Neutrophil (primary cell): ENCODE data around the gene PPP3CA.

ENCODE experiments used
- H3K27ac ChIP-seq: fragments of 200-600 bp; sonication (generic); 2 replicates; pipeline ENCODE4 v1.5.1; 2016; ENCODE audit warnings: mild to moderate bottlenecking, moderate library complexity
- H3K27me3 ChIP-seq: fragments of 200-600 bp; sonication (generic); 2 replicates; pipeline ENCODE4 v1.6.0; 2016; ENCODE audit warnings: mild to moderate bottlenecking
- H3K36me3 ChIP-seq: fragments of 200-600 bp; sonication (generic); 2 replicates; pipeline ENCODE4 v1.5.1; 2017
- H3K4me1 ChIP-seq, 2 experiments: fragments of 200-600 bp in 1 of 2; sonication (generic) in 1 of 2; 1 replicate in 1 of 2; 2 replicates in 1 of 2; pipeline versions ENCODE4 v1.5.1 to v1.6.1; 2013 to 2016; ENCODE audit warnings: low read depth in 1 of 2, low read length in 1 of 2, mild to moderate bottlenecking in 1 of 2, moderate library complexity in 1 of 2; ENCODE audit not compliant: control insufficient read depth in 1 of 2, insufficient read depth in 1 of 2
- H3K4me3 ChIP-seq, 2 experiments: fragments of 200-600 bp in 1 of 2; sonication (generic) in 1 of 2; 1 replicate in 1 of 2; 2 replicates in 1 of 2; pipeline ENCODE4 v1.5.1; 2013 to 2016; ENCODE audit warnings: low read depth in 1 of 2, low read length in 1 of 2, mild to moderate bottlenecking in 1 of 2, moderate library complexity in 1 of 2
- H3K9me3 ChIP-seq: fragments of 200-600 bp; sonication (generic); 2 replicates; pipeline ENCODE4 v1.5.1; 2016
- CTCF ChIP-seq: fragments of 200-600 bp; sonication (generic); IDR thresholded peaks from 2 replicates; pipeline ENCODE4 v1.5.1; 2016; ENCODE audit warnings: antibody characterized with exemption

The PPP3CA gene

GRCh38 chr4:101347267-101347556 is at the start of gene PPP3CA:
Gene PPP3CA, minus strand, starts transcription at chr4:101347526.
- peaks cover 10% of the 10 kb centered on the region for H3K27me3 ChIP-seq
- no peak for TF ChIP-seq CTCF
- peak within 1 kb of the TSS; percentile 85 to 96 for H3K4me3 ChIP-seq
- H3K9me3 ChIP-seq: no peaks in the 10 kb centered on the region
- no peaks in the 10 kb centered on the region for H3K36me3 ChIP-seq
- H3K4me1 ChIP-seq: peaks cover 38 to 49% of the 10 kb centered on the region in 2 experiments
- peak within 1 kb of the TSS; percentile 96 for H3K27ac ChIP-seq

GRCh38 chr4:101393256-101393655 is 45.9 kb upstream of the PPP3CA start:
- Histone ChIP-seq H3K36me3 (no peaks in the 10 kb centered on the region), H3K4me1 (no peaks in the 10 kb centered on the region), H3K4me3 (no peak overlapping the region), H3K9me3 (no peaks in the 10 kb centered on the region), H3K27ac (no peak overlapping the region), H3K27me3 (no peaks in the 10 kb centered on the region)
- no peak for TF ChIP-seq CTCF

DNA sequence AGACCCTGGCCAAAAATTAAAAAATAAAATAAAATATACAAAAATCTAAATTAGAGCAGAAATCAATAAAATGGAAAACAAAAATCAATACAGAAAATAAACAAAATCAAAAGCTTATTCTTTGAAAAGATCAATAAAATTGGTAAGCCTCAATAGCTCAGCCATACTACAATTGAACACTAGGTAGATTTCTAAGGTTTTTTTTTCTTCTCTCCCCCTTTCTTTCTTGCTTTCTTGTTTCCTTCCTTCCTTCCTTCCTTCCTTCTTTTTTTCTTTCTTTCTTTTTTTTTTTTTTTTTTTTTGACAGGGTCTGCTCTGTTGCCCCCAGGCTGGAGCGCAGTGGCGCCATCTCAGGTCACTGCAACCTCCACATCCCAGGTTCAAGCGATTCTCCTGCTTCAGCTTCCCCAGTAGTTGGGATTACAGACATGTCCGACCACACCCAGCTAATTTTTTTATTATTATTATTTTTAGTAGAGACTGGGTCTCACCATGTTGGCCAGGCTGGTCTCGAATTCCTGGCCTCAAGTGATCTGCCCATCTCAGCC is 23.4 kb upstream of the PPP3CA start:
- TF ChIP-seq CTCF: no peak
- Histone ChIP-seq H3K27ac (no peak overlapping the region), H3K27me3 (no peaks in the 10 kb centered on the region), H3K36me3 (no peaks in the 10 kb centered on the region), H3K9me3 (no peaks in the 10 kb centered on the region), H3K4me3 (no peak overlapping the region), H3K4me1 (no peaks in the 10 kb centered on the region)

- TF ChIP-seq CTCF: no peak
- H3K4me1 ChIP-seq: no peaks in the 10 kb centered on the region
- no peak overlapping the region for H3K27ac ChIP-seq
These were observed 19.9 kb upstream of the PPP3CA start for GRCh38 chr4:101367201-101367600.

DNA sequence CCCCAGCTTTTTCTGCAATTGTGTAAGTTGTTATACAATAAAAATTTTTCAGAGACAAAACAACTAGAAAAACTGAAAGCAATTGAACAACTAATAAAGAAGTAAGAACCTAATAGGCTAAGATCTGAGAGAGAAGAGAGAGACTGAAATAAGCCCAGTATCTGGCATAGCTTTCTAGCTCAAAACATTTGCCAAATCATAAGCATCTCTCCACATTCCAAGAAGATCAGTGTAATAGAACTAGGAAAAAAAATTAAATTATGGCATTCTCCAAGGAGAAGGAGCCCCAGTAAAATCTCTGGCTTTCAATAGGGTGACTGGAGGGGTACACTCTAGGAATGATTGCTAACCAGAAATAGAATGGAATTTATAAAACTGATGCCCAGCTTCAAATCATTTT is 19.0 kb upstream of the PPP3CA start:
- no peak for TF ChIP-seq CTCF
- Histone ChIP-seq H3K9me3 (no peaks in the 10 kb centered on the region), H3K36me3 (no peaks in the 10 kb centered on the region), H3K4me3 (no peak overlapping the region), H3K27ac (no peak overlapping the region), H3K4me1 (no peaks in the 10 kb centered on the region), H3K27me3 (no peaks in the 10 kb centered on the region)

More at GRCh38 chr4:101367201-101367600, 19.9 kb upstream of the PPP3CA start:
- Histone ChIP-seq H3K4me3 (no peak overlapping the region), H3K36me3 (no peaks in the 10 kb centered on the region), H3K27me3 (no peaks in the 10 kb centered on the region), H3K9me3 (no peaks in the 10 kb centered on the region)

DNA sequence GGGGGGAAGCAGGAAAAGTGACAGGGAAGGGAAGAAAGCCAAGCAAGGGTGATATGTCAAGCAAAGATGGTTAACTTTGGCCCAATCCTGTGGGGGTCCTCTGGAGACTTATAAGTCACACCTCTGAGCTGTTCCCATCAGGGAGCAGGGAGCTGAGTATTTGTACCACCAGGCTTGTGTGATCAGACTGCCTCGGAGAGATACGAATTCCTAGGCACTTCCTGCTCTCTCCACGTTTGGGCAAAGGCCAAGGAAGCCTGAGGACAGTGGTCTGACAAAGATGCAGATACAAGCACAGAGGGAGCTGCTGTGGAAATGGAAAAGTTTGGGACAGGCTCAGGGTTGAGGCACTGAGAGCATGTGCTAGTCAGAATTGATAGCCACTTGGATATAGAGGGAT is 10.4 kb upstream of the PPP3CA start:
- no peaks in the 10 kb centered on the region for H3K4me1 ChIP-seq
- no peak overlapping the region for H3K27ac ChIP-seq
- H3K9me3 ChIP-seq: no peaks in the 10 kb centered on the region
- H3K4me3 ChIP-seq: no peak overlapping the region
- no peaks in the 10 kb centered on the region for H3K27me3 ChIP-seq
- H3K36me3 ChIP-seq: no peaks in the 10 kb centered on the region
- TF ChIP-seq CTCF: no peak
